ENCODE results near the gene RARB.

RARB gene

GRCh38 chr3:25396251-25396650 lies 31.8 kb upstream of the RARB start:
- peak overlapping the region; percentile 53 for H3K27ac ChIP-seq
- TF ChIP-seq CTCF (conservative IDR thresholded peaks at IDR 0.05), result no peak
- TF ChIP-seq ZFX (IDR thresholded peaks at IDR 0.05), result no peak

GRCh38 chr3:25396686-25397085 lies 31.4 kb upstream of the RARB start:
- TF ChIP-seq CTCF (conservative IDR thresholded peaks at IDR 0.05) (no peak), ZFX (IDR thresholded peaks at IDR 0.05) (no peak)
- peak overlapping the region; percentile 53 for H3K27ac ChIP-seq

DNA sequence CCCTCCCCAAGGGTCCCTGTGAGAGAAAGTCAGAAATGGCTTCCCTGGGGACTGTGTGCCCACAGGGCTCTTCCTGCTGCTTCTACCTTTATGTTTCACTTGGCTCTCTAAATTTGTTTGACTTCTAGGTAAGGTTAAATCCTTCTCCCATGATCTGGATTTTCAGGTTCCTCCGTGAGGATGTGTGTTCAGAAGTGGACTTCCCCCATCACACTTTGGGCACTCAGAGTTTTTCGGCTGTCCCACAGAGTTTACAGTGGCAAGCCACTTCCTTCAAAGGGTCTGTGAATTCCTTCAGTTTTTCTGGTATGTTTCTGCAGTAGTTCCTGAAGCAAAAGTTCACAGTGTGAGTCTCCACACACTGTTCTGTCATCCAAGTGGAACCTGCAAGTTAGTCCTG lies 30.9 kb upstream of the RARB start:
- TF ChIP-seq CTCF (conservative IDR thresholded peaks at IDR 0.05), result no peak
- peak overlapping the region; percentile 53 for H3K27ac ChIP-seq

DNA sequence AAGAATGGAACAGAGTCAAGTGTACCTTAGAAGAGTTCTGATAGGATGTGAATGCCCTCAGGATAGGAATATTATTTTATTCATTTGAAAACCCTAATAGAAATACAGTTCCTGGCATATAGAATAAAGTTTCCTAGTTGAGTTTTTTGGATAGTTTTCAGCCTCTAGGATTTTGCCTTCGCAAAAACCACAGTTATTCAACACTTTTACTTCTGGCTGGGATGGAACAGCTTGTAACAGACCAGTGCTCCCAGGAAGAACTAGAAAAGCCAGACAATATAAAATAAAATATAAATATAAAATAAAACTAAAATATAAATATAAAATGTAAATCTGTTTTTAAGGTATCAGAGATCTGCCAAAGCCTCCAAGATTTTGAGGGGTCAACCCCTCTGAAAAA lies 27.5 kb upstream of the RARB start:
- no peak for TF ChIP-seq CTCF (conservative IDR thresholded peaks at IDR 0.05)
- no peak for TF ChIP-seq ZFX (IDR thresholded peaks at IDR 0.05)
- no peak overlapping the region for H3K27ac ChIP-seq

DNA sequence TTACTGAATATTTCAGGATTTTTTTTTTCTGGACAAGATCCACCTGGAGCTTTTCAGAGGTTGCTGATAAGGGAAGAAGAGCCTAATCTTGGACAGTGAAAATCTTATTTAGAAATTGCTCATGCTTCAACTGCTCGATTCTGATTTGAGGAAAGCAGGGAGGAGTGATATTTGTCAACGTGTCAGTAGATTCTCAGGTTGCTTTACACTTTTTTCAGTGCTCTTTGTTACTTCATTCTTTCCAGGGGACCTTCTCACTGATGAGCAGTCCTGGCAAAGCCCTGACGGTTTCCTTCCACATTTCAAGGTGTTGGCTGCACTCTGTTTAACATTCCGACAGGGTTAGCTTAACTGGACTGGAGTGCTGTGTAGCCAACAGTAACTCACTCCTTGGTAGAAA lies 24.1 kb upstream of the RARB start:
- H3K27ac ChIP-seq, result no peak overlapping the region
- TF ChIP-seq CTCF (conservative IDR thresholded peaks at IDR 0.05), result no peak
- no peak for TF ChIP-seq ZFX (IDR thresholded peaks at IDR 0.05)

GRCh38 chr3:25404569-25404968 lies 23.5 kb upstream of the RARB start:
- no peak overlapping the region for H3K27ac ChIP-seq
- TF ChIP-seq ZFX (IDR thresholded peaks at IDR 0.05) (no peak), CTCF (conservative IDR thresholded peaks at IDR 0.05) (no peak)

GRCh38 chr3:25405335-25405734 lies 22.7 kb upstream of the RARB start:
- TF ChIP-seq ZFX (IDR thresholded peaks at IDR 0.05) (no peak), CTCF (conservative IDR thresholded peaks at IDR 0.05) (no peak)
- H3K27ac ChIP-seq, result no peak overlapping the region
